ENCODE data around the gene DAAM1. TPM values are rescaled to one million over a fixed set of nuclear protein-coding genes. Genes with fewer than 3 reads are reported as not detected.

The DAAM1 gene
- polyA plus RNA-seq, 3 donors = 3.2 to 6.3 (median 4.4) TPM

GRCh38 chr14:59299731-59300130, 111.3 kb downstream of the DAAM1 start:
- Mint-ChIP-seq H3K27ac (no peak overlapping the region), H3K4me3 (no peak overlapping the region), H3K27me3 (ENCODE audit: low read depth in 3 of 3) (peaks cover 0 to 1% (median 0%) of the 10 kb centered on the region in 3 donors), H3K9me3 (no peaks in the 10 kb centered on the region), H3K36me3 (peaks cover 0 to 5% of the 10 kb centered on the region in 2 donors), H3K4me1 (peaks cover 4% of the 10 kb centered on the region)
- Histone ChIP-seq H3K4me1 (ENCODE audit: control insufficient read depth in 1 of 2, insufficient read depth in 2 of 2, low read length in 2 of 2) (peaks cover 0 to 4% of the 10 kb centered on the region in 2 donors), H3K27me3 (ENCODE audit: control insufficient read depth in 2 of 2, insufficient read depth in 2 of 2, low read length in 2 of 2) (no peaks in the 10 kb centered on the region), H3K4me2 (replicated peaks; ENCODE audit: extremely low read depth, low read length, poor library complexity, severe bottlenecking) (no peak overlapping the region), H3K27ac (ENCODE audit: low read depth in 1 of 2, low read length in 2 of 2) (no peak overlapping the region), H3K79me2 (ENCODE audit: insufficient read depth, low read length) (no peaks in the 10 kb centered on the region), H4K20me1 (ENCODE audit: insufficient read depth, low read length) (no peaks in the 10 kb centered on the region), H3K4me3 (replicated peaks in 1 of 3; ENCODE audit: low read depth in 2 of 3, low read length in 3 of 3) (no peak overlapping the region), H3K9me3 (replicated peaks in 1 of 2; ENCODE audit: control insufficient read depth in 1 of 2, insufficient read depth in 1 of 2, low read length in 2 of 2) (no peaks in the 10 kb centered on the region), H2AFZ (ENCODE audit: insufficient read depth, low read depth, low read length, poor library complexity, severe bottlenecking) (no peak overlapping the region), H3K36me3 (replicated peaks in 1 of 2; ENCODE audit: control insufficient read depth in 1 of 2, insufficient read depth in 2 of 2, low read length in 2 of 2) (no peaks in the 10 kb centered on the region), H3K9ac (ENCODE audit: insufficient read depth, low read length, poor library complexity, severe bottlenecking) (no peak overlapping the region)
- intact Hi-C loops (cut with micrococcal nuclease) = no loop called here
- no peak for DNase-seq
- no peak for TF ChIP-seq CTCF (IDR thresholded peaks at IDR 0.05)
- no CpG with 5 or more reads among the region's 1 CpG for WGBS (ENCODE audit: insufficient coverage)

- Histone ChIP-seq H3K9me3 (replicated peaks in 1 of 2; ENCODE audit: control insufficient read depth in 1 of 2, insufficient read depth in 1 of 2, low read length in 2 of 2) (no peaks in the 10 kb centered on the region), H3K9ac (ENCODE audit: insufficient read depth, low read length, poor library complexity, severe bottlenecking) (no peak overlapping the region), H3K27ac (ENCODE audit: low read depth in 1 of 2, low read length in 2 of 2) (no peak overlapping the region), H3K4me2 (replicated peaks; ENCODE audit: extremely low read depth, low read length, poor library complexity, severe bottlenecking) (no peak overlapping the region), H3K4me1 (ENCODE audit: control insufficient read depth in 1 of 2, insufficient read depth in 2 of 2, low read length in 2 of 2) (peaks cover 0 to 4% of the 10 kb centered on the region in 2 donors), H3K79me2 (ENCODE audit: insufficient read depth, low read length) (no peaks in the 10 kb centered on the region), H4K20me1 (ENCODE audit: insufficient read depth, low read length) (no peaks in the 10 kb centered on the region), H2AFZ (ENCODE audit: insufficient read depth, low read depth, low read length, poor library complexity, severe bottlenecking) (no peak overlapping the region), H3K36me3 (replicated peaks in 1 of 2; ENCODE audit: control insufficient read depth in 1 of 2, insufficient read depth in 2 of 2, low read length in 2 of 2) (no peaks in the 10 kb centered on the region), H3K27me3 (ENCODE audit: control insufficient read depth in 2 of 2, insufficient read depth in 2 of 2, low read length in 2 of 2) (no peaks in the 10 kb centered on the region), H3K4me3 (replicated peaks in 1 of 3; ENCODE audit: low read depth in 2 of 3, low read length in 3 of 3) (no peak overlapping the region)
- no peaks in the 10 kb centered on the region for H3K9me3 Mint-ChIP-seq
- DNase-seq = no peak
- peaks cover 4% of the 10 kb centered on the region for H3K4me1 Mint-ChIP-seq
- intact Hi-C loops (cut with micrococcal nuclease) = no loop called here
- H3K27ac Mint-ChIP-seq = no peak overlapping the region
- peaks cover 0 to 1% (median 0%) of the 10 kb centered on the region in 3 donors for H3K27me3 Mint-ChIP-seq (ENCODE audit: low read depth in 3 of 3)
- 67% methylated on average over 2 of the region's 6 CpGs for WGBS (ENCODE audit: insufficient coverage)
- peaks cover 0 to 2% of the 10 kb centered on the region in 2 donors for H3K36me3 Mint-ChIP-seq
- TF ChIP-seq CTCF (IDR thresholded peaks at IDR 0.05) = no peak
- H3K4me3 Mint-ChIP-seq = no peak overlapping the region
Observed at GRCh38 chr14:59301354-59301753, 112.9 kb downstream of the DAAM1 start.
